NCI-H1436 (cell line): Measurements from ENCODE around the gene CRYGN.

Source experiments
- DNase-seq: peaks from one replicate; lab custom pipeline; 2025; lab: John Stamatoyannopoulos, UW

CRYGN gene

GRCh38 chr7:151438864-151439601 is 908 bp downstream of the CRYGN start:
- DNase-seq: no peak

- DNase-seq: no peak
These were observed 1.9 kb downstream of the CRYGN start for GRCh38 chr7:151437866-151438516.

GRCh38 chr7:151437159-151437553 is 2.8 kb downstream of the CRYGN start:
- no peak for DNase-seq

GRCh38 chr7:151436446-151437158 is 3.3 kb downstream of the CRYGN start:
- DNase-seq: no peak

GRCh38 chr7:151435971-151436370 is 4.0 kb downstream of the CRYGN start:
- DNase-seq: no peak

GRCh38 chr7:151435103-151435916 is 4.6 kb downstream of the CRYGN start:
- DNase-seq: no peak

GRCh38 chr7:151434549-151434948 is 5.4 kb downstream of the CRYGN start:
- DNase-seq: no peak

- DNase-seq: no peak
These were observed 6.1 kb downstream of the CRYGN start for GRCh38 chr7:151433721-151434400.

- DNase-seq: no peak
These were observed 7.1 kb downstream of the CRYGN start for GRCh38 chr7:151432658-151433521.

GRCh38 chr7:151431768-151432311 is 8.1 kb downstream of the CRYGN start:
- no peak for DNase-seq

- no peak for DNase-seq
These were observed 8.6 kb downstream of the CRYGN start for GRCh38 chr7:151431281-151431767.

GRCh38 chr7:151430391-151431205 is 9.3 kb downstream of the CRYGN start:
- DNase-seq: no peak

- no peak for DNase-seq
These were observed 10.2 kb downstream of the CRYGN start for GRCh38 chr7:151429560-151430331.

GRCh38 chr7:151429237-151429559 is 10.7 kb downstream of the CRYGN start:
- no peak for DNase-seq

- DNase-seq: no peak
These were observed 11.3 kb downstream of the CRYGN start for GRCh38 chr7:151428378-151429236.

- no peak for DNase-seq
These were observed 12.1 kb downstream of the CRYGN start for GRCh38 chr7:151427705-151428377.
